LNCAP (cell line): ENCODE measurements around the gene CFI.

Experiments used
- TF ChIP-seq, protein P1 (sequence below): fragments of 450-650 bp; IDR thresholded peaks from 2 replicates; pipeline ENCODE4 v1.5.1; 2017; ENCODE audit warnings: mild to moderate bottlenecking

CFI gene

DNA sequence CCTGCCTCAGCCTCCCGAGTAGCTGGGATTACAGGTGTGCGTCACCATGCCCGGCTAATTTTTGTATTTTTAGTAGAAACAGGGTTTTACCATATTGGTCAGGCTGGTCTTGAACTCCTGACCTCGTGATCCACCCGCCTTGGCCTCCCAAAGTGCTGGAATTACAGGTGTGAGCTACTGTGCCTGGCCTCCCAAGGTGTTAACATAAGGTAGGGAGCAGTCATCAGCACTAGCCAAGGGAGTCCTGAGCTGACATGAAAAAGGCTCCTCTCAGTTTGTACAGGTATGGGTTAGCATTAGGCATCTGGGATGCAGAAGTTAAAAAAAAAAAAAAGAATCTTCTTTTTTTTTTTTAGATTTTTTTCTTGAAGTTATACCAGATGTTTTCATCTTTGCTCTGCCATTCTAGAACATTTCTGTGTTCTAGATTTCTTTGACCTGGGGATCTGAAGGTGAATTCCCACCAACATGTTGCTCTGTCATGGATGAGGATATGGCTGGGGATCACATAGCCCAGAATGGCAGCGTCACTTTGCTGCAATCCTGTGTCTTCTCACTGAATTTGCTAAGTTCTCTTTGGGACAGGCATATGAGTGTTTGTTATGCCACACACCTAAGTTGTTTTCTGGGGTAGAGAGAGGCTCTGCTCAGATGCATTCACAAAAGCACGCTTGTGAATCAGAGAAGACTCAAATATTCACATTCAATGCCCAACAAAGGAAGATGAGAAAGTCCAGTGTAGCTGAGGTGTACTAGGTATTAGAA lies 47.5 kb downstream of the CFI start:
- TF ChIP-seq, protein P1, sequence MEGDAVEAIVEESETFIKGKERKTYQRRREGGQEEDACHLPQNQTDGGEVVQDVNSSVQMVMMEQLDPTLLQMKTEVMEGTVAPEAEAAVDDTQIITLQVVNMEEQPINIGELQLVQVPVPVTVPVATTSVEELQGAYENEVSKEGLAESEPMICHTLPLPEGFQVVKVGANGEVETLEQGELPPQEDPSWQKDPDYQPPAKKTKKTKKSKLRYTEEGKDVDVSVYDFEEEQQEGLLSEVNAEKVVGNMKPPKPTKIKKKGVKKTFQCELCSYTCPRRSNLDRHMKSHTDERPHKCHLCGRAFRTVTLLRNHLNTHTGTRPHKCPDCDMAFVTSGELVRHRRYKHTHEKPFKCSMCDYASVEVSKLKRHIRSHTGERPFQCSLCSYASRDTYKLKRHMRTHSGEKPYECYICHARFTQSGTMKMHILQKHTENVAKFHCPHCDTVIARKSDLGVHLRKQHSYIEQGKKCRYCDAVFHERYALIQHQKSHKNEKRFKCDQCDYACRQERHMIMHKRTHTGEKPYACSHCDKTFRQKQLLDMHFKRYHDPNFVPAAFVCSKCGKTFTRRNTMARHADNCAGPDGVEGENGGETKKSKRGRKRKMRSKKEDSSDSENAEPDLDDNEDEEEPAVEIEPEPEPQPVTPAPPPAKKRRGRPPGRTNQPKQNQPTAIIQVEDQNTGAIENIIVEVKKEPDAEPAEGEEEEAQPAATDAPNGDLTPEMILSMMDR: no peak

DNA sequence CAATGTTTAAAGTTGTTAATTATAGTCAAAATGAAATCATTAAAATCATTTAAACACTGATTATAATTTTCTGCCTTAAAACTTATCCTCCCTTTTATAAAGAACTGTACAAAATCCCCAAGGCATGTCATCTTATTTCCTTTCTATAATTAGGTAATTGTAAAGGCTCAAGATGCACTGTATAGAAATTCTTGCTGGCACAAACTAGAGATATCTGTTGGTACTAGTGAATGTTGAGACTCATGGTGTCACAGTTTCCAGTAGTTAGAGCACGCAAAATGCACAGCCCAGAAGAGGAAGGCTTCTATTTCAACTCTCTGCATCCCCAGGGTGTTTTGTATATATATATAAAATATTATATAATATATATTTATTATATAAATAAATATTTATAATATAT lies 49.3 kb downstream of the CFI start:
- TF ChIP-seq, protein P1: no peak

DNA sequence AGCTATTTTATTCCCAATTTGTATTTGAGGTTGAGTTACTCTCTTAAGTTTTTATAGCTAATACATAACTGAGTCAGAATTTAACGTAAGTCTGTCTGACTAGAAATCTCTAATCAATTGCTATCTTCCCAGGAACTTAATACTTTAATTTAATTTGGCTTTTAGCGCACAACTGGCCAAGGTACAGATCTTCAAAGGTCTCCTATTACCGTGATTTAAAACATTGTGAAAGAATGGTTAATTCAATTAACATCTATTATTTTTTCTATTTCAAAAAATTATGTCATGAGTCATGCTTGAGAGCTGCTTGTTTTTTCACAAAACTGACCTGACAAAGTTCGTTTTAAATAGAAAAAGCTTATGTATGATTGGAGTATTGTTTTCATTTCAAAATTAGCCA lies 49.9 kb downstream of the CFI start:
- TF ChIP-seq, protein P1: no peak

DNA sequence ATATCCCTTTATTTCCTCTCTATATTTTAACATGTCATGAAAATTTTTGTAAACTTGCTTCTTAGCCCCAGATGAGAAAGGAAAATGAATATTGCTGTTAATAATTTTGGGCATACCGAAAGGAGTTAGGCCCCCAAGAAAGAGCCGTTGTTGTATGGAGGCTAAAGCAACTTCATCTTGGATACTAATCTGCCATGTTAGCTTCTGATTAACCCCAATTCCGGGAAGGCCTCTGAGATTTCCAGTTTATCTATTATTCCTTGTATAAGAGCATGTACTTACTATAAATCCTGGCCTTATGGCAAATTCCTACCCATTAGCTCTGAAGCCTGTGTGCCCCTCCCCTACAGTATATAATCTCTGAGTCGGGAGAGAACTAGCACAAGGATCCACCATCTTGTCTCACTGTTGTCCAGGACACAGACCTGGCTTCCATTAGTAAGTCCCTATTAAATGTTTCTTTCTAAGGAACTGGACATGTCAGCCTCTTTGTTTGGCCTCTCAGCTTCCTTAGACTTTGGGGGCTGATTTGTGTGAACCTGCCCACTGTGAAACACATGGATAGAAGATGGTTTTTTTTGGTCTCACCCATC lies 51.1 kb downstream of the CFI start:
- TF ChIP-seq, protein P1: no peak

DNA sequence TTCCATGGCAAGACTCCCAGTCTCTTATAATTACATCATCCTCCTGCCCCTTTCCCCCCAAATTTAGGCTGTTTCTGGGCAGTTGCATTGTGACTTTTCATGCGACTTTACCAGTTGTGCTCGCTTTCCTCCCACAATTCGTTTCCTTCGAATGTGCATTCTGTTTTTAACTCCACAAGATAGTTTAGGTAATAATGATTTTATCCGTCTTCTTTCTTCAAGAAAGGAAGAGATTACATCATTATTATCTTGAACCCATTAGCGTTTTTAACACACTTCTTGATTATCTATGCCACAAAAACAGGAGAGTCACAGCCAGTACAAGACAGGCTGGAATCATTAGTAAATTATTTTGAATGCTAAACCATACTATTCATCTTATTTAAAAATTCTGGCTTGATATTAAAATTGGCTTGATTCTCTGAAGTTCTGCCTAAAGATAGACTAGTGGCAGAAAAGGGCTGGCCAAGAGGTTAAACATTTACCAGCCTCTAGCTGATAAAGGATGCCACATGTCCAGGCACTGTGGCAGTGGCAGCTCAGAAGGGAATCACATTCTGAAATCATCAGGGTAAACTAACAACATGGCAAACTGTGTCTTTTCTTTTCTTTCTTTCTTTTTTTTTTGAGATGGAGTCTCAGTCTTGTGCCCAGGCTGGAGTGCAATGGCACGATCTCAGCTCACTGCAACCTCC lies 52.3 kb downstream of the CFI start:
- TF ChIP-seq, protein P1: no peak

DNA sequence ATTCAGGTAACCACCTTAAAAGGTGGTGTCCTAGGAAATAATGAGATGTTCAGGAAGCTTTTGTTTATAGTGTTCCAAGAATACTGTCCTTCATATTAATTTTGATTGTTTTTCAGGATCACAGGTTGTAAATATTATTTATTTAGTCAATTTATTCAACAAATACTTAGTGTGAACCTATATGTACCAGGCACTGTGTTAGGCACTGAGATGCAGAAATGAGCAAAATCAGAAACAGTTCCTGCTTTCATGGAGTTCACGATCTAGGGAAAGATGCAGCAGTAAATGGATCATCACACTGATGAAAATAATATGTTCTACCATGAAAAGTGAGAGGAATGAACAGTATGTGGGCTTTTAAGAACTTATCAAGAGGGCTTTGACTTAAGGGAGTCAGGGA lies 53.7 kb downstream of the CFI start:
- TF ChIP-seq, protein P1: no peak

DNA sequence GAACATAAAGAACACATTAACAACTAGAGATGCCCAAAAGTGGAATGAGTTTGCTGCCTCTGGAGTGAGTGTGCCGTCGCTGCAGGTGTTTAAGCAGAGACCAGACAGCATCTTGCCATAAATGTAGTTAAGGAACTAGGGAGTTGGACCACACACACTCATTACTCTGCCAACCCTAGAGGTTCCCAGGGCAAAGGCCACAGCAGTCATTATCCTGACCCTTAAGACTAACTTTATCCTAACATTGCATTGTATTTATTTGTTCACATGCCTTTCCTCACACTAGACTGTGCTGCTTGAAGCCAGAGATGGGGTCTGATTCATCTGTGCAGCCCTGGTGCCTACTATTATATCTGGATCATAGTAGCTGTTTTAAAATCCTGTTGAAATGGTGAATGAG lies 55.1 kb downstream of the CFI start:
- TF ChIP-seq, protein P1: no peak
